Lung (tissue), 12 donors: ENCODE results near the gene RNH1. TPM values are rescaled to one million over a fixed set of nuclear protein-coding genes. Genes with fewer than 3 reads are reported as not detected.
A peak's percentile ranks its signal among the peaks of the same experiment; 100 is the strongest.

ENCODE experiments used
- ATAC-seq: fragments of 200-7000 bp; cut with Tn5 transposase; one replicate; pipeline ENCODE4 v1.9.1; 2020; ENCODE audit warnings: moderate number of reproducible peaks; ENCODE audit not compliant: insufficient read depth, low FRiP score
- DNase-seq, 3 donors: peaks; one replicate each; pipeline ENCODE4 v3.0.0-alpha.2; 2013 to 2017
- H3K27ac ChIP-seq, 2 donors: one replicate each; pipeline ENCODE4 v1.5.1; 2013; ENCODE audit warnings: mild to moderate bottlenecking in 2 of 2, moderate library complexity in 2 of 2, control low read depth in 1 of 2, inconsistent platforms in 1 of 2, low read depth in 1 of 2, low read length in 1 of 2
- H3K27me3 ChIP-seq, 3 donors: one replicate each; pipeline ENCODE4 v1.5.1; 2013; ENCODE audit warnings: low read length in 2 of 3; ENCODE audit not compliant: control insufficient read depth in 3 of 3, insufficient read depth in 3 of 3
- H3K36me3 ChIP-seq, 4 donors: one replicate each; pipeline ENCODE4 v1.5.1; 2013; ENCODE audit warnings: low read length in 4 of 4, mild to moderate bottlenecking in 1 of 4, moderate library complexity in 1 of 4; ENCODE audit not compliant: control insufficient read depth in 4 of 4, insufficient read depth in 4 of 4
- H3K4me1 ChIP-seq, 5 donors: one replicate each; pipeline ENCODE4 v1.5.1; 2013; ENCODE audit warnings: low read length in 5 of 5, mild to moderate bottlenecking in 2 of 5, moderate library complexity in 1 of 5; ENCODE audit not compliant: control insufficient read depth in 5 of 5, insufficient read depth in 5 of 5
- H3K4me3 ChIP-seq: one replicate; pipeline ENCODE4 v1.5.1; 2013; ENCODE audit warnings: mild to moderate bottlenecking, control low read depth, moderate library complexity
- H3K9ac ChIP-seq, 2 donors: one replicate each; pipeline ENCODE4 v1.5.1; 2013; ENCODE audit warnings: low read length in 2 of 2, control low read depth in 1 of 2; ENCODE audit not compliant: insufficient read depth in 1 of 2
- H3K9me3 ChIP-seq, 4 donors: one replicate each; pipeline ENCODE4 v1.5.1; 2013; ENCODE audit warnings: low read length in 3 of 4, mild to moderate bottlenecking in 1 of 4, moderate library complexity in 1 of 4; ENCODE audit not compliant: control insufficient read depth in 4 of 4, insufficient read depth in 3 of 4
- WGBS, 2 donors: extraction: QIAGEN DNeasy Blood & Tissue Kit; methylation state at CpG; one replicate each; pipeline ENCODE4 v1.1.7; 2013; 5-methylcytosine and 5-hydroxymethylcytosine counted together
- polyA plus RNA-seq, 2 donors: library from polyadenylated mRNA; stranded (reverse); fragments of 200-250 nt; gene quantifications; one replicate each; pipeline ENCODE4 v1.2.1, GENCODE V29; 2013
- total RNA-seq, 2 donors: library from RNA; depleted of rRNA in 1 of 2; stranded (reverse); fragments of >200 nt in 1 of 2; gene quantifications; one replicate each; pipeline ENCODE4 v1.2.1, GENCODE V29; 2014 to 2021
- TF ChIP-seq, protein P1 (sequence below): IDR thresholded peaks from 2 replicates; pipeline ENCODE4 v1.5.1; 2012; ENCODE audit warnings: mild to moderate bottlenecking; ENCODE audit errors: control extremely low read depth, extremely low read depth
- donor health status: control.
- donor health status: control.
- donor health status: Bipolar disorder and iron deficiency.
- donor health status: healthy.
- donor health status: DM: yes; HTN: yes; CAD: no.

RNH1 gene
- total and polyA plus RNA-seq, 4 donors, result 152 to 315 (median 233) TPM

DNA sequence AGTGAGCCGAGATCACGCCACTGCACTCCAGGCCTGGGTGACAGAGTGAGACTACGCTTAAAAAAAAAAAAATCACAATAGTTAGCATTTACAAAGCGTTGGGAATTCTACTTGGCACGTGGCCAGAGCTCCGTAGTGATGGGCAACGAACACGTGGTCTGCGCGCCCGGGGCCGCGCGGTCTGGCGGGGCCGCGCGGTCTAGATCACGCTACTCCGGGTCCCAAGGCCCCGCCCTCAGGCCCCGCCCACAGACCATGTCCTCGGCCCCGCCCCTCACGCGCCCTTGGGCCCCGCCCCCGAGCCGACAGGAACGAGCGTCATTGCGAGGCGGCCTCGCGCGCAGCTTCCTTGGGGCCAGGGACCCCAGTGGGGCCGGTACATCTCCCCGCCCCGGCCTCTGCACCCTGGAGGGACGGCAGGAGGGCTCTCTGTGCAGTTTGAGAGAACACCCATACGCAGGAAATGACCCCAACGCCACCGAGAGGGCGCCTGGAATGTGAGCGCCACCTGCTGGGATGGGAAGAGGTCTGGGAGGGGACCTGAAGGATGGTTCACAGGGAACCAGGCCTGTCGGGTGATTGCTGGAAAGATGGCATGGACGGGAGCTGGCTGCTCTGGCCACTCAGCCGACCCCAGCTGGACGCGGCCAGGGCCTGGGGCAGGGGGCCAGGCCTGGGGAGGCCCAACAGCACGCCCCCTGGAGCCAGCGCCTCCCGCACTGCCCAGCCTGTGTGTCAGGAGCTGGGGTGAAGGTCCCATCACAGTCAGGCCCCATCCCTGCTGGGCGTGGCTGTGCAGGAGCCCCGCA lies 58.9 kb downstream of the RNH1 start:
- Histone ChIP-seq H3K36me3 (peaks cover 0 to 6% (median 4%) of the 10 kb centered on the region in 4 donors), H3K27me3 (no peaks in the 10 kb centered on the region), H3K9ac (peak overlapping the region in 1 of 2 donors; percentile 16), H3K4me3 (peak overlapping the region; percentile 39), H3K4me1 (peaks cover 0 to 27% (median 11%) of the 10 kb centered on the region in 5 donors), H3K9me3 (no peaks in the 10 kb centered on the region), H3K27ac (peak overlapping the region; percentile 90 to 97)
- ATAC-seq (peak; percentile 84), DNase-seq (peak; percentile 96)
- 3 to 4% methylated on average over 52 to 55 of the region's 55 CpGs for WGBS, 2 donors
- TF ChIP-seq, protein P1, sequence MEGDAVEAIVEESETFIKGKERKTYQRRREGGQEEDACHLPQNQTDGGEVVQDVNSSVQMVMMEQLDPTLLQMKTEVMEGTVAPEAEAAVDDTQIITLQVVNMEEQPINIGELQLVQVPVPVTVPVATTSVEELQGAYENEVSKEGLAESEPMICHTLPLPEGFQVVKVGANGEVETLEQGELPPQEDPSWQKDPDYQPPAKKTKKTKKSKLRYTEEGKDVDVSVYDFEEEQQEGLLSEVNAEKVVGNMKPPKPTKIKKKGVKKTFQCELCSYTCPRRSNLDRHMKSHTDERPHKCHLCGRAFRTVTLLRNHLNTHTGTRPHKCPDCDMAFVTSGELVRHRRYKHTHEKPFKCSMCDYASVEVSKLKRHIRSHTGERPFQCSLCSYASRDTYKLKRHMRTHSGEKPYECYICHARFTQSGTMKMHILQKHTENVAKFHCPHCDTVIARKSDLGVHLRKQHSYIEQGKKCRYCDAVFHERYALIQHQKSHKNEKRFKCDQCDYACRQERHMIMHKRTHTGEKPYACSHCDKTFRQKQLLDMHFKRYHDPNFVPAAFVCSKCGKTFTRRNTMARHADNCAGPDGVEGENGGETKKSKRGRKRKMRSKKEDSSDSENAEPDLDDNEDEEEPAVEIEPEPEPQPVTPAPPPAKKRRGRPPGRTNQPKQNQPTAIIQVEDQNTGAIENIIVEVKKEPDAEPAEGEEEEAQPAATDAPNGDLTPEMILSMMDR, result peak; percentile 78

DNA sequence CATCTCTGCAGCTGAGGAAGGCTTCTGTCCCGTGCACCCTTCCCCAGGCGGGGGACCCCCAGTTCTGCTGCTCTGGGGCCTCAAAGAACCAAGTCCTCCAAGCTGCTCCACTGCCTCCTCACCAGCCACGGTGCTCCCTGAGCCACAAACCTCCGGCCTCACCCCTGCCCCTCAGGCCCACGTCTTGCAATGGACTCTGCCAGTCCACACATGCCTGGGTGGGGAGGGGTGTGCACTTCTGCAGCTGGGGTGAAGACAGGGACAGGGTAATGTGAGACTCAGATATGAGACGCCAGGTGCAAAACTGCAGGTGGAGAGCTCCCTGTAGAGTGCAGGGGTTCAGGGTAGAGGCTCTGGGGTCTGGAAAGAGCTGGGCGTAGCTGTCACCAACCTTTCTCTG lies 60.2 kb downstream of the RNH1 start:
- no peak overlapping the region for H3K4me3 ChIP-seq
- H3K9me3 ChIP-seq, result no peaks in the 10 kb centered on the region
- H3K27ac ChIP-seq, result no peak overlapping the region
- TF ChIP-seq, protein P1, result no peak
- peaks cover 0 to 29% (median 11%) of the 10 kb centered on the region in 5 donors for H3K4me1 ChIP-seq
- no peaks in the 10 kb centered on the region for H3K36me3 ChIP-seq
- H3K9ac ChIP-seq, result no peak overlapping the region
- ATAC-seq (no peak), DNase-seq (no peak)
- no peaks in the 10 kb centered on the region for H3K27me3 ChIP-seq
- WGBS, 2 donors, result 79 to 88% methylated on average over 7 of the region's 7 CpGs

DNA sequence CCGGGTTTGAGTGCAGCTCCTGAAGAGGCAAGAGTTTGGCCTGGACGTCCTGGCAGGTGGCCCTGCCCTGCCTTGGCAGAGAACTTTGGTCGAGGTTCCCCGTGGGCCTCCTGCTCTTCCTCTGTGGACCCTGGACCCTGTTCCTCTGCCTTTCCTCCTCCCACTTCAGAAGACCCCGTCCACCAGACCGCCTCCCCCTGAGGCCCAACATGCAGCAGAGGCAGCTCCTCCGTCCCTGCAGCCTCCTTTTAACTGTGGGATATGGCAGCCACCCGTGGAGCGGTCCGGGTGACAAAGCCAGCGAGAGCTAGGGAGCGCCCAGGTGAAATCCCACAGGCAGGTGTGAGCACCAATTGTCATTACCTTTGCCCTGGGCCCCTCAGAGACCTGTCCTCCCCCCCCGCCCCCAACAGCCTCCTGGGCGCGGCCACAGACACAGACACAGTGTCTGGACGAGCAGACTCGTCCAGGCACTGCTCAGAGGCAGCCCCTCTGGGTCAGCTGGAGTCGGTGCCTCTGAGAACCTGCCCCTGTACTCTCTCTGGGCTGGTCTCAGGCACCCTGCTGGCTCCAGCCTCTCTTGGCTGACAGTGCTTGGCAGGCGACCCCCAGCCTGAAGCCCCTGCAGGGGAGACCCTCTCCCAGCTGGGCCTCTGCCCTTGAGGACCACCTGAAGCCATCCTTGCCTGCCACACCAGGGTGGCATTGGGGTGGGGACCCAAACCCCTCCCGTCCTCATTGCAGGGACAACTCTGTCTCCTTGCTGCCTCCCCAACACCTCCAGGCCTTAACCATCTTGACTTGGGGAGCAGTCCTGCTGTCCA lies 61.1 kb downstream of the RNH1 start:
- TF ChIP-seq, protein P1, result no peak
- Histone ChIP-seq H3K27me3 (no peaks in the 10 kb centered on the region), H3K36me3 (no peaks in the 10 kb centered on the region), H3K9ac (no peak overlapping the region), H3K4me3 (no peak overlapping the region), H3K27ac (no peak overlapping the region), H3K9me3 (no peaks in the 10 kb centered on the region), H3K4me1 (peaks cover 0 to 22% (median 4%) of the 10 kb centered on the region in 5 donors)
- DNase-seq, result no peak
- ATAC-seq, result no peak
- WGBS, 2 donors, result 77 to 84% methylated on average over 20 of the region's 20 CpGs

Other genes starting within 250 kb of the RNH1 start
- gene NLRP6, start 228.8 kb downstream of the RNH1 start, total RNA-seq, result 1 to 10 TPM; 2.1 to 2.7 TPM
- 1 to 10 TPM in 1 of 2 donors, under 1 TPM in 1; 0.08 to 9.6 TPM for gene NLRP6, start 228.8 kb downstream of the RNH1 start, polyA plus RNA-seq
- 10 to 100 TPM; 21.6 to 63.3 TPM for gene PGGHG, start 218.1 kb downstream of the RNH1 start, total RNA-seq
- gene PGGHG, start 218.1 kb downstream of the RNH1 start, polyA plus RNA-seq, result 100 to 1,000 TPM; 112 to 145 TPM
- not detected for gene IFITM5, start 207.7 kb downstream of the RNH1 start, total RNA-seq
- gene IFITM5, start 207.7 kb downstream of the RNH1 start, polyA plus RNA-seq, result not detected
- gene IFITM2, start 199.4 kb downstream of the RNH1 start, total RNA-seq, result 100 to 1,000 TPM in 1 of 2 donors, 10 to 100 TPM in 1; 75.7 to 656 TPM
- gene IFITM2, start 199.4 kb downstream of the RNH1 start, polyA plus RNA-seq, result 1,000 to 10,000 TPM; 1,063 to 4,189 TPM
- gene IFITM1, start 193.2 kb downstream of the RNH1 start, total RNA-seq, result 100 to 1,000 TPM in 1 of 2 donors, 10 to 100 TPM in 1; 53.3 to 104 TPM
- 100 to 1,000 TPM; 275 to 531 TPM for gene IFITM1, start 193.2 kb downstream of the RNH1 start, polyA plus RNA-seq
- 100 to 1,000 TPM; 191 to 903 TPM for gene IFITM3, start 186.4 kb downstream of the RNH1 start, total RNA-seq
- 1,000 to 10,000 TPM; 1,642 to 2,585 TPM for gene IFITM3, start 186.4 kb downstream of the RNH1 start, polyA plus RNA-seq
- 1 to 10 TPM; 1.4 to 6.8 TPM for gene B4GALNT4, start 137.7 kb downstream of the RNH1 start, total RNA-seq
- gene B4GALNT4, start 137.7 kb downstream of the RNH1 start, polyA plus RNA-seq, result 1 to 10 TPM; 2.1 to 4.6 TPM
- gene PKP3, start 113.0 kb downstream of the RNH1 start, total RNA-seq, result 10 to 100 TPM; 15.7 to 63.1 TPM
- gene PKP3, start 113.0 kb downstream of the RNH1 start, polyA plus RNA-seq, result 10 to 100 TPM; 33.8 to 46.8 TPM
- 10 to 100 TPM; 25.7 to 87.3 TPM for gene SIGIRR, start 92.2 kb downstream of the RNH1 start, total RNA-seq
- 100 to 1,000 TPM in 1 of 2 donors, 10 to 100 TPM in 1; 43.4 to 112 TPM for gene SIGIRR, start 92.2 kb downstream of the RNH1 start, polyA plus RNA-seq
- gene ANO9, start 65.2 kb downstream of the RNH1 start, total RNA-seq, result 10 to 100 TPM in 1 of 2 donors, 1 to 10 TPM in 1; 5.8 to 17.6 TPM
- gene ANO9, start 65.2 kb downstream of the RNH1 start, polyA plus RNA-seq, result 10 to 100 TPM in 1 of 2 donors, 1 to 10 TPM in 1; 8.7 to 18.6 TPM
- gene PTDSS2, start 57.0 kb downstream of the RNH1 start, total RNA-seq, result 10 to 100 TPM; 26.8 to 29.4 TPM
- gene PTDSS2, start 57.0 kb downstream of the RNH1 start, polyA plus RNA-seq, result 10 to 100 TPM; 20.4 to 36.5 TPM
- gene HRAS, start 28.3 kb upstream of the RNH1 start, total RNA-seq, result 10 to 100 TPM; 20.5 to 73.5 TPM
- 100 to 1,000 TPM in 1 of 2 donors, 10 to 100 TPM in 1; 65.8 to 133 TPM for gene HRAS, start 28.3 kb upstream of the RNH1 start, polyA plus RNA-seq
- gene LRRC56, start 30.3 kb upstream of the RNH1 start, total RNA-seq, result 10 to 100 TPM in 1 of 2 donors, 1 to 10 TPM in 1; 3.4 to 11.7 TPM
- gene LRRC56, start 30.3 kb upstream of the RNH1 start, polyA plus RNA-seq, result 1 to 10 TPM; 3.8 to 5.7 TPM
- 1 to 10 TPM; 3.0 to 9.7 TPM for gene LMNTD2, start 53.5 kb upstream of the RNH1 start, total RNA-seq
- gene LMNTD2, start 53.5 kb upstream of the RNH1 start, polyA plus RNA-seq, result 1 to 10 TPM; 2.3 to 4.6 TPM
- gene RASSF7, start 53.7 kb upstream of the RNH1 start, total RNA-seq, result 10 to 100 TPM; 53.5 to 79.4 TPM
- gene RASSF7, start 53.7 kb upstream of the RNH1 start, polyA plus RNA-seq, result 100 to 1,000 TPM in 1 of 2 donors, 10 to 100 TPM in 1; 47.9 to 153 TPM
- gene PHRF1, start 69.2 kb upstream of the RNH1 start, total RNA-seq, result 10 to 100 TPM; 23.2 to 39.3 TPM
- 10 to 100 TPM; 16.3 to 23.7 TPM for gene PHRF1, start 69.2 kb upstream of the RNH1 start, polyA plus RNA-seq
- gene IRF7, start 108.7 kb upstream of the RNH1 start, total RNA-seq, result 10 to 100 TPM; 24.7 to 43.5 TPM
- 10 to 100 TPM; 62.1 to 68.3 TPM for gene IRF7, start 108.7 kb upstream of the RNH1 start, polyA plus RNA-seq
- gene CDHR5, start 117.7 kb upstream of the RNH1 start, total RNA-seq, result not detected
- under 1 TPM; 0.02 to 0.10 TPM for gene CDHR5, start 117.7 kb upstream of the RNH1 start, polyA plus RNA-seq
- not detected for gene SCT, start 119.9 kb upstream of the RNH1 start, total RNA-seq
- not detected for gene SCT, start 119.9 kb upstream of the RNH1 start, polyA plus RNA-seq
- gene DRD4, start 130.0 kb upstream of the RNH1 start, total RNA-seq, result 1 to 10 TPM in 1 of 2 donors, not detected in 1; 1.1 TPM
- under 1 TPM; 0.05 to 0.35 TPM for gene DRD4, start 130.0 kb upstream of the RNH1 start, polyA plus RNA-seq
- gene DEAF1, start 188.0 kb upstream of the RNH1 start, total RNA-seq, result 10 to 100 TPM; 18.5 to 33.1 TPM
- 10 to 100 TPM; 20.0 to 24.7 TPM for gene DEAF1, start 188.0 kb upstream of the RNH1 start, polyA plus RNA-seq
- gene TMEM80, start 188.6 kb upstream of the RNH1 start, total RNA-seq, result 10 to 100 TPM; 10.3 to 23.2 TPM
- 10 to 100 TPM; 13.8 to 28.1 TPM for gene TMEM80, start 188.6 kb upstream of the RNH1 start, polyA plus RNA-seq
- 100 to 1,000 TPM in 1 of 2 donors, 10 to 100 TPM in 1; 92.4 to 166 TPM for gene EPS8L2, start 199.0 kb upstream of the RNH1 start, total RNA-seq
- gene EPS8L2, start 199.0 kb upstream of the RNH1 start, polyA plus RNA-seq, result 100 to 1,000 TPM in 1 of 2 donors, 10 to 100 TPM in 1; 35.6 to 114 TPM
- gene TALDO1, start 240.2 kb upstream of the RNH1 start, total RNA-seq, result 100 to 1,000 TPM; 128 to 292 TPM
- 100 to 1,000 TPM; 186 to 311 TPM for gene TALDO1, start 240.2 kb upstream of the RNH1 start, polyA plus RNA-seq